Prostate gland (tissue), 2 donors: ENCODE results near the gene INPP5A. TPM values are rescaled to one million over a fixed set of nuclear protein-coding genes. Genes with fewer than 3 reads are reported as not detected.
A peak's percentile ranks its signal among the peaks of the same experiment; 100 is the strongest.

ENCODE experiments used
- DNase-seq: peaks from one replicate; pipeline ENCODE4 v3.0.0-alpha.2; 2019; ENCODE audit warnings: low spot score
- H3K27ac ChIP-seq, 2 donors: fragments of 200-600 bp; sonication (generic); 2 replicates each; pipeline ENCODE4 v1.5.1; 2017 to 2019
- H3K27me3 ChIP-seq: fragments of 200-600 bp; sonication (generic); replicated peaks from 2 replicates; pipeline ENCODE4 v1.5.1; 2019; ENCODE audit not compliant: insufficient read depth
- H3K36me3 ChIP-seq, 2 donors: fragments of 200-600 bp; sonication (generic); 1 replicate in 1 of 2; 2 replicates in 1 of 2; pipeline versions ENCODE4 v1.5.1 to v1.8.1; 2017 to 2019
- H3K4me1 ChIP-seq: fragments of 200-600 bp; sonication (generic); replicated peaks from 2 replicates; pipeline ENCODE4 v1.5.1; 2019
- H3K4me3 ChIP-seq, 2 donors: fragments of 200-600 bp; sonication (generic); 2 replicates each; pipeline ENCODE4 v1.5.1; 2017 to 2019
- H3K9me3 ChIP-seq: fragments of 200-600 bp; sonication (generic); 2 replicates; pipeline ENCODE4 v1.5.1; 2017
- POLR2A ChIP-seq: fragments of 450-650 bp; IDR thresholded peaks from one replicate; pipeline ENCODE4 v1.6.1; 2016; ENCODE audit warnings: antibody characterized with exemption, mild to moderate bottlenecking
- POLR2AphosphoS5 ChIP-seq: sonication (generic); formaldehyde crosslinking; IDR thresholded peaks from one replicate; pipeline ENCODE4 v1.6.1; 2017; ENCODE audit warnings: antibody characterized with exemption
- WGBS: methylation state at CpG from one replicate; pipeline ENCODE4 v1.1.5; 2018; 5-methylcytosine and 5-hydroxymethylcytosine counted together
- intact Hi-C: fragments of 100-400 bp; cut with DNase I; formaldehyde crosslinking; loops from one replicate; pipeline ENCODE4 v1.14.2; 2022
- total RNA-seq, 2 donors: library from RNA; depleted of rRNA; stranded (reverse); fragments of >200 nt; gene quantifications; one replicate each; pipeline ENCODE4 v1.1.0, GENCODE V29; 2016
- TF ChIP-seq, protein P1 (sequence below), 4 experiments: fragments of 200-600 bp in 2 of 4; fragments of 450-650 bp in 2 of 4; sonication (generic) in 2 of 4; IDR thresholded peaks; 1 replicate in 3 of 4; 2 replicates in 1 of 4; pipeline ENCODE4 v1.5.1; 2016 to 2019; ENCODE audit warnings: antibody characterized with exemption in 4 of 4, mild to moderate bottlenecking in 2 of 4, moderate library complexity in 2 of 4

The INPP5A gene
- total RNA-seq, 2 donors from 2014 or later, result 49.5 to 83.3 TPM

DNA sequence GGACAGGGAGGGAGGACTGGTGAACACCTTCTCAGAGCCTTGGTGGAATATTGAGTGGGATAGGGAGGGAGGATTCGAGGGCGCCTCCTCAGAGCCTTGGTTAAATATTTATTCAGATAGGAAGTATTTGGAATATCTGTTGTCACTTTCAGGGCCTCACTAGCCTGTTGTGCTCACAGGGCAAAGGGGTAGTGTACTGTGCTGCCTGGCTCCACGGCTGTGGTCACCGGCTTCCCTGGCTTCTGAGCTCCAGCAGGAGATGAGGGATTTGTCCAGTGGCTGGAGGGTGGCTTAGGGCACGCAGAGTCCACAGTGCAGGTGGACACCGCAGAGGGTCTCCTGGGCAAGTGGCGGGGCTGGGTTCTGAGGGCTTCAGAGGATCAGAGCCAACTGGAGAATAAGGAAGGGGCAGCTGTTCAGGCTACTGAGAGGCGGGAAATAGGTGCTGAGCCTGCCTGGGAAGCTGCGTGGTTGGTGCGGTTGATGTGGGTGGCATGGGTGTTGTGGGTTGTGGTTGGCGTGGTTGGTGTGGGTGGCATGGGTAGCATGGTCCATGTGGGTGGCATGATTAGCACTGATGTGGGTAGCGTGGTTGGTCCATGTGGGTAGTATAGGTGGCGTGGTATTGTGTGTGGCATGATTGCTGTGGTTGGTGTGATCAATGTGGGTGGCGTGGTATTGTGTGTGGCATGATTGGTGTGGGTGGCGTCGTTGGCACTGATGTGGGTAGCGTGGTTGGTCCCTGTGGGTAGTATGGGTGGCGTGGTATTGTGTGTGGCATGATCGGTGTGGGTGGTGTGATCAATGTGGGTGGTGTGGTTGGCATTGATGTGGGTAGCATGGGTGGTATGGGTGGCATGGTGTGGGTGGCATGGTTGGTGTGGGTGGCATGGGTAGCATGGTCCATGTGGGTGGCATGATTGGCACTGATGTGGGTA, 16.7 kb downstream of the INPP5A start:
- H3K4me1 ChIP-seq, result peaks cover 8% of the 10 kb centered on the region
- DNase-seq, result no peak
- H3K27me3 ChIP-seq, result no peaks in the 10 kb centered on the region
- no peak overlapping the region for H3K27ac ChIP-seq
- H3K36me3 ChIP-seq, result no peaks in the 10 kb centered on the region
- TF ChIP-seq POLR2A (no peak), POLR2AphosphoS5 (no peak)
- TF ChIP-seq, protein P1, sequence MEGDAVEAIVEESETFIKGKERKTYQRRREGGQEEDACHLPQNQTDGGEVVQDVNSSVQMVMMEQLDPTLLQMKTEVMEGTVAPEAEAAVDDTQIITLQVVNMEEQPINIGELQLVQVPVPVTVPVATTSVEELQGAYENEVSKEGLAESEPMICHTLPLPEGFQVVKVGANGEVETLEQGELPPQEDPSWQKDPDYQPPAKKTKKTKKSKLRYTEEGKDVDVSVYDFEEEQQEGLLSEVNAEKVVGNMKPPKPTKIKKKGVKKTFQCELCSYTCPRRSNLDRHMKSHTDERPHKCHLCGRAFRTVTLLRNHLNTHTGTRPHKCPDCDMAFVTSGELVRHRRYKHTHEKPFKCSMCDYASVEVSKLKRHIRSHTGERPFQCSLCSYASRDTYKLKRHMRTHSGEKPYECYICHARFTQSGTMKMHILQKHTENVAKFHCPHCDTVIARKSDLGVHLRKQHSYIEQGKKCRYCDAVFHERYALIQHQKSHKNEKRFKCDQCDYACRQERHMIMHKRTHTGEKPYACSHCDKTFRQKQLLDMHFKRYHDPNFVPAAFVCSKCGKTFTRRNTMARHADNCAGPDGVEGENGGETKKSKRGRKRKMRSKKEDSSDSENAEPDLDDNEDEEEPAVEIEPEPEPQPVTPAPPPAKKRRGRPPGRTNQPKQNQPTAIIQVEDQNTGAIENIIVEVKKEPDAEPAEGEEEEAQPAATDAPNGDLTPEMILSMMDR (IDR thresholded peaks at IDR 0.05), result no peak
- H3K9me3 ChIP-seq, result no peaks in the 10 kb centered on the region
- no peak overlapping the region for H3K4me3 ChIP-seq
- 90% methylated on average over 19 of the region's 19 CpGs for WGBS
- intact Hi-C loops, result no loop called here

DNA sequence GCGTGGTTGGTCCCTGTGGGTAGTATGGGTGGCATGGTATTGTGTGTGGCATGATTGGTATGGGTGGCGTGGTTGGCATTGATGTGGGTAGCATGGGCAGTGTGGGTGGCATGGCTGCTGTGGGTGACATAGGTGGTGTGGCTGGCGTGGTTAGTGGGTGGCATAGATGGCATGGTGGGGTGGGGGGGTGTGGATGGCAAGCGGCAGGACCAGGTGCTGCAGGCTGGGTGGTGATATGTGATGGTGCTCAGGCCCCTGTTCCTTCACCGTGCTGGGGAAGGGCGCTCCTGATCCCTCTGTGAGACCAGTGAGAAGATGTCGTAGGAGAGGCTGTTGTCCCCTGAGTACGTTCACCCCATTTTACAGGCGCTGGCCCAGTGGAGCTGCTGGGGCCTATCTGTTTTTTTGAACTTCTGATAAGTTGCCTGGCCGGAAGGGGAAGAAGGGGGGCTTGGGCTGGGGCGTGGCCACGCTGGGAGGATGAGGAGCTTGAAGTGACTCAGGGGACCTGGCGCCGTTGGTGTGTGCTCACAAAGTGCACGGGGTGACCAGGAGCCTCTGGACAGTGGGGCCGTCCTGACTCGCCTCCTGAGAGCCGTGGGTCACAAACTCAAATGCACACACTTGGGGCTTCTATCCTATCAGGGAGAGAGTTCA, 17.5 kb downstream of the INPP5A start:
- no peak overlapping the region for H3K27ac ChIP-seq
- H3K4me3 ChIP-seq, result no peak overlapping the region
- WGBS, result 70% methylated on average over 18 of the region's 18 CpGs
- no peaks in the 10 kb centered on the region for H3K27me3 ChIP-seq
- no peak for TF ChIP-seq POLR2A
- TF ChIP-seq, protein P1 (IDR thresholded peaks at IDR 0.05), result no peak
- no peak for TF ChIP-seq POLR2AphosphoS5
- no peaks in the 10 kb centered on the region for H3K9me3 ChIP-seq
- peaks cover 8% of the 10 kb centered on the region for H3K4me1 ChIP-seq
- intact Hi-C loops, result no loop called here
- no peaks in the 10 kb centered on the region for H3K36me3 ChIP-seq
- no peak for DNase-seq

DNA sequence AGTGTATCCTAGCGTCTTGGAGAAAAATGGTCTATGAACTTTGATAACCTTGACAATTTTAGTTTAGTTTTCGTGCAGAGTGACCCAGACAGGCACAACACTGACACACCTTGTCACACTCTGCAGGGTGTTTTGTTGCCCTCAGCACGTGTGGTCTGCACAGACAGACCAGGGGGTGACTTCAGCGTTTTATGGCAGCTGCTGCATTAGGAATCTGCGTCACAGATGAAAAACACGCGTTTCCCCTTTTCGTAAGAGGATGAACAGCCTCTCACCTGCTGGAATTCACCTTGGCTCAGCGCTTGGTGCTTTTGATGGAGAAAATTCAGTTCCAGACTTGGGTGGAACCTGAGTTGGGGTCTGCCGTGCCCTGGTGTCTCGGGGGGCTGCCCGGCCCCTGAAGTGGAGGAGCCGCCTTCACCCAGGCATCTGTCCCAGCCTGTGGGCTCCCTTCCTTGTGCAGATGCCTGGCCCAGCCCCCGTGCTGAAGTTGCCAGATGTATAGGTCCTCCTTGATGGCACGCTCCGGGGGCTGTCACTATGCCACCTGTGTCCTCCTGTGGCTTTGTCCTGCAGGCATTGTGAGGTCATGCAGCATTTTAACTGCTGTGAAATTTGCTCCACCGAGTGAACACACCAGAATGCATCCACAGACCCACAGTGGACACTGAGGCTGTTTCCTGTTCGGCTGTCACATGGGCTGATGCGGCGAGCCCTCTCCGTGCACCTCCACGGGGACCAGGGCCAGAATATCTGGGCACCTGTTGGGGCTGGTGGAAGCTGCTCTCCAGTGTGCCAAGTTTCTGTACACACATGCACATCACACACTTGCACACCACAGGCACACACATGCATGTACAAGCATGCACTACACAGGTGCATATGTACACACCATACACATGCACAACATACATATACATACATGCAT, 18.3 kb downstream of the INPP5A start:
- H3K27ac ChIP-seq, result peak overlapping the region in 1 of 2 donors; percentile 2
- H3K9me3 ChIP-seq, result no peaks in the 10 kb centered on the region
- DNase-seq, result no peak
- no peaks in the 10 kb centered on the region for H3K27me3 ChIP-seq
- intact Hi-C loops, result no loop called here
- no peak overlapping the region for H3K4me3 ChIP-seq
- peaks cover 8% of the 10 kb centered on the region for H3K4me1 ChIP-seq
- no peaks in the 10 kb centered on the region for H3K36me3 ChIP-seq
- TF ChIP-seq, protein P1 (IDR thresholded peaks at IDR 0.05), result no peak
- TF ChIP-seq POLR2AphosphoS5 (no peak), POLR2A (no peak)
- 80% methylated on average over 22 of the region's 22 CpGs for WGBS

DNA sequence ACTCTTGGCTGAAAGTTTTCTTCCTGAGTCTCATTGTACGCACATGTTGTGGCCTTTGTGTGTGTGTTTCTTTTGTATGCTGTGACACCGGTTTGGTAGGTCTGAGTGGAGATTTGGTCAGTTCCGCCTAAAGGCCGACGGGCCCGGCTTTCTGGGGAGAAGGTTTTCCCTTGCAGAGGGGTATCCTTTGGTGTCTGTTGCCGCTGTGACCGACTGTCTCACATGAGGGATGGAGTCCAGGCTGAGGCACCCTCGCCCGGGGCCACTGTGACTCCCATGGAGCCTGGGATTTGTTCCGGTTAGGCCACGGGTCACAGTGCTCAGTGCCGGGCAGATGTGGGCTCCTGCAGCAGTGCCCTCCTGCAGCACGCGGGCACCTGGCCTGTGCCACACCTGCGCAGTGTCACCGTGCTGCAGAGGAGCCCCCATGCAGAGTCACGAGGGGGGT, 19.4 kb downstream of the INPP5A start:
- DNase-seq, result no peak
- peaks cover 8% of the 10 kb centered on the region for H3K4me1 ChIP-seq
- intact Hi-C loops, result no loop called here
- no peaks in the 10 kb centered on the region for H3K9me3 ChIP-seq
- WGBS, result 86% methylated on average over 18 of the region's 18 CpGs
- no peak overlapping the region for H3K4me3 ChIP-seq
- TF ChIP-seq, protein P1 (IDR thresholded peaks at IDR 0.05), result no peak
- TF ChIP-seq POLR2A (no peak), POLR2AphosphoS5 (peak; percentile 49)
- H3K27me3 ChIP-seq, result no peaks in the 10 kb centered on the region
- H3K36me3 ChIP-seq, result no peaks in the 10 kb centered on the region
- H3K27ac ChIP-seq, result peak overlapping the region in 1 of 2 donors; percentile 12
